B cell (primary cell): ENCODE results near the gene ATP6V0E1. TPM values are rescaled to one million over a fixed set of nuclear protein-coding genes. Genes with fewer than 3 reads are reported as not detected.

Experiments used
- ATAC-seq: fragments of 200-7000 bp; cut with Tn5 transposase; one replicate; pipeline ENCODE4 v1.10.0; 2021; ENCODE audit warnings: low read depth, mild to moderate bottlenecking, moderate number of reproducible peaks, moderate library complexity
- CTCF ChIA-PET: fragments of 350-600 bp; sonication (Branson Sonifier 250); formaldehyde crosslinking; loops from one replicate; lab custom pipeline; 2021; ENCODE audit warnings: antibody characterized with exemption, inconsistent platforms; lab: Charles Lee
- POLR2A ChIA-PET: fragments of 350-600 bp; sonication (Branson Sonifier 250); formaldehyde crosslinking; loops from one replicate; lab custom pipeline; 2021; ENCODE audit warnings: antibody characterized with exemption; lab: Charles Lee
- DNase-seq: peaks from one replicate; pipeline ENCODE4 v3.0.0; 2013
- H2AFZ ChIP-seq: 2 replicates; pipeline ENCODE4 v1.6.1; 2012; ENCODE audit warnings: mild to moderate bottlenecking, low read depth, low read length; ENCODE audit not compliant: insufficient read depth, poor library complexity, severe bottlenecking
- H3K27ac ChIP-seq, 2 donors: 1 replicate in 1 of 2; 2 replicates in 1 of 2; pipeline ENCODE4 v1.5.1; 2012 to 2013; ENCODE audit warnings: low read length in 2 of 2, mild to moderate bottlenecking in 2 of 2, moderate library complexity in 1 of 2
- H3K27me3 ChIP-seq, 4 experiments: fragments of 200-600 bp in 1 of 4; sonication (generic) in 1 of 4; replicated peaks in 1 of 4; 1 replicate in 2 of 4; 2 replicates in 2 of 4; pipeline versions ENCODE4 v1.6.1 to v1.7.0; 2013 to 2016; ENCODE audit warnings: low read length in 3 of 4, mild to moderate bottlenecking in 2 of 4, mixed read lengths in 1 of 4, moderate library complexity in 1 of 4; ENCODE audit not compliant: insufficient read depth in 4 of 4, control insufficient read depth in 3 of 4; ENCODE audit errors: control extremely low read depth in 1 of 4
- H3K36me3 ChIP-seq, 2 experiments: replicated peaks in 1 of 2; 1 replicate in 1 of 2; 2 replicates in 1 of 2; pipeline versions ENCODE4 v1.6.1 to v1.7.1; 2013; ENCODE audit warnings: low read length in 1 of 2; ENCODE audit not compliant: insufficient read depth in 2 of 2, control insufficient read depth in 1 of 2; ENCODE audit errors: control extremely low read depth in 1 of 2, extremely low read depth in 1 of 2
- H3K4me1 ChIP-seq, 2 donors: fragments of 200-600 bp in 1 of 2; sonication (generic) in 1 of 2; 1 replicate in 1 of 2; 2 replicates in 1 of 2; pipeline versions ENCODE4 v1.5.1 to v1.6.1; 2013 to 2017; ENCODE audit warnings: low read length in 2 of 2; ENCODE audit not compliant: control insufficient read depth in 2 of 2, insufficient read depth in 2 of 2
- H3K4me2 ChIP-seq: replicated peaks from 2 replicates; pipeline ENCODE3; 2012; ENCODE audit warnings: mild to moderate bottlenecking, low read depth, low read length; ENCODE audit not compliant: poor library complexity, severe bottlenecking
- H3K4me3 ChIP-seq, 5 experiments: fragments of 200-600 bp in 1 of 5; sonication (generic) in 1 of 5; 1 replicate in 3 of 5; 2 replicates in 2 of 5; pipeline versions ENCODE4 v1.5.1 to v1.7.0; 2011 to 2016; ENCODE audit warnings: low read length in 4 of 5, mild to moderate bottlenecking in 4 of 5, low read depth in 2 of 5, control low read depth in 1 of 5, moderate library complexity in 1 of 5; ENCODE audit not compliant: insufficient read depth in 1 of 5; ENCODE audit errors: control extremely low read depth in 1 of 5, extremely low read depth in 1 of 5
- H3K79me2 ChIP-seq: fragments of 200-600 bp; sonication (generic); one replicate; pipeline ENCODE4 v1.6.0; 2016; ENCODE audit warnings: low read length; ENCODE audit not compliant: control insufficient read depth, insufficient read depth
- H3K9ac ChIP-seq: fragments of 200-600 bp; sonication (generic); 2 replicates; pipeline ENCODE4 v1.6.1; 2017; ENCODE audit warnings: mild to moderate bottlenecking, low read length, moderate library complexity
- H3K9me3 ChIP-seq, 3 donors: one replicate each; pipeline versions ENCODE4 v1.6.1 to v1.7.1; 2013; ENCODE audit warnings: low read length in 2 of 3; ENCODE audit not compliant: control insufficient read depth in 2 of 3, insufficient read depth in 1 of 3; ENCODE audit errors: control extremely low read depth in 1 of 3
- H4K20me1 ChIP-seq: 2 replicates; pipeline ENCODE4 v1.6.0; 2012; ENCODE audit warnings: mild to moderate bottlenecking, low read length; ENCODE audit not compliant: insufficient read depth, control insufficient read depth, poor library complexity, severe bottlenecking
- H3K27ac Mint-ChIP-seq: one replicate; pipeline ENCODE4 v1.8.0; 2021; ENCODE audit warnings: mixed read lengths
- H3K27me3 Mint-ChIP-seq: one replicate; pipeline ENCODE4 v1.8.0; 2021; ENCODE audit warnings: mixed read lengths
- H3K4me1 Mint-ChIP-seq: one replicate; pipeline ENCODE4 v1.8.0; 2021; ENCODE audit warnings: mixed read lengths
- H3K4me3 Mint-ChIP-seq: one replicate; pipeline ENCODE4 v1.8.0; 2021; ENCODE audit warnings: mixed read lengths
- H3K9me3 Mint-ChIP-seq: one replicate; pipeline ENCODE4 v1.8.0; 2022; ENCODE audit warnings: mixed read lengths; ENCODE audit not compliant: insufficient read depth
- CTCF ChIP-seq: fragments of 200-600 bp; IDR thresholded peaks from one replicate; pipeline ENCODE4 v1.8.0; 2022; ENCODE audit warnings: antibody characterized with exemption, mild to moderate bottlenecking
- EZH2 ChIP-seq: IDR thresholded peaks from 2 replicates; pipeline ENCODE4 v1.6.1; 2012; ENCODE audit warnings: borderline replicate concordance, low read depth, mild to moderate bottlenecking, moderate library complexity, low read length; ENCODE audit not compliant: insufficient read depth, poor library complexity, severe bottlenecking
- WGBS: methylation state at CpG from one replicate; pipeline ENCODE4 v1.1.5; 2013; ENCODE audit warnings: missing lambda C conversion rate; ENCODE audit not compliant: insufficient coverage; 5-methylcytosine and 5-hydroxymethylcytosine counted together
- intact Hi-C: fragments of 100-400 bp; cut with micrococcal nuclease; formaldehyde crosslinking; loops from one replicate; pipeline ENCODE4 v1.10.0; 2022
- polyA plus RNA-seq: library from polyadenylated mRNA; depleted of rRNA; stranded (reverse); fragments of >200 nt; gene quantifications from 2 replicates; pipeline ENCODE4 v1.2.3, GENCODE V29; 2012
- total RNA-seq, 2 donors: library from RNA; stranded (reverse); fragments of 120-200 nt in 1 of 2; gene quantifications; 1 replicate in 1 of 2; 2 replicates in 1 of 2; pipeline versions ENCODE4 v1.2.3 to v1.2.4, GENCODE V29; 2013 to 2022

Gene ATP6V0E1
- total and polyA plus RNA-seq, 2 donors (not counting 1 experiment from before 2014, with no cell fraction given), result 93.8 to 127 TPM

GRCh38 chr5:172940268-172941066 is 43.1 kb upstream of the ATP6V0E1 start:
- Histone ChIP-seq H2AFZ (no peak overlapping the region), H3K4me2 (no peak overlapping the region), H3K9me3 (no peaks in the 10 kb centered on the region), H3K9ac (no peak overlapping the region), H3K4me3 (no peak overlapping the region), H4K20me1 (no peaks in the 10 kb centered on the region), H3K36me3 (peaks cover 1 to 66% of the 10 kb centered on the region in 2 experiments), H3K4me1 (no peaks in the 10 kb centered on the region), H3K79me2 (peaks cover 6% of the 10 kb centered on the region), H3K27ac (no peak overlapping the region), H3K27me3 (no peaks in the 10 kb centered on the region)
- intact Hi-C loops, result no loop called here
- CTCF ChIA-PET, result interaction anchor here (0.5 to 13.5 kb wide), 4 partner anchors 10 to 229 kb away, joined by 3 to 368 read pairs (median 4); no protein-coding TSS in a partner anchor
- POLR2A ChIA-PET, result no interaction called here
- no peaks in the 10 kb centered on the region for H3K9me3 Mint-ChIP-seq
- H3K4me3 Mint-ChIP-seq, result no peak overlapping the region
- no peak overlapping the region for H3K27ac Mint-ChIP-seq
- no peaks in the 10 kb centered on the region for H3K27me3 Mint-ChIP-seq
- no peak for DNase-seq
- 98% methylated on average over 11 of the region's 15 CpGs for WGBS
- no peak for ATAC-seq
- TF ChIP-seq CTCF (no peak), EZH2 (no peak)
- no peaks in the 10 kb centered on the region for H3K4me1 Mint-ChIP-seq

GRCh38 chr5:172941067-172941516 is 42.5 kb upstream of the ATP6V0E1 start:
- no peaks in the 10 kb centered on the region for H4K20me1 ChIP-seq
- no peaks in the 10 kb centered on the region for H3K9me3 Mint-ChIP-seq
- H3K9me3 ChIP-seq, result no peaks in the 10 kb centered on the region
- H3K4me3 ChIP-seq, result no peak overlapping the region
- TF ChIP-seq EZH2 (no peak), CTCF (no peak)
- no peak overlapping the region for H3K27ac ChIP-seq
- H3K27ac Mint-ChIP-seq, result no peak overlapping the region
- intact Hi-C loops, result no loop called here
- ChIA-PET POLR2A (no interaction called here), CTCF (interaction anchor here (1.0 to 13.5 kb wide), 3 partner anchors 30 to 230 kb away, joined by 4 to 368 read pairs (median 4); no protein-coding TSS in a partner anchor)
- WGBS, result 100% methylated on average over 2 of the region's 4 CpGs
- no peak overlapping the region for H3K4me2 ChIP-seq
- H3K27me3 ChIP-seq, result no peaks in the 10 kb centered on the region
- no peak for DNase-seq
- no peak overlapping the region for H3K4me3 Mint-ChIP-seq
- no peaks in the 10 kb centered on the region for H3K27me3 Mint-ChIP-seq
- no peaks in the 10 kb centered on the region for H3K4me1 Mint-ChIP-seq
- no peak for ATAC-seq
- peaks cover 1 to 66% of the 10 kb centered on the region in 2 experiments for H3K36me3 ChIP-seq
- peaks cover 2% of the 10 kb centered on the region for H3K79me2 ChIP-seq
- H3K9ac ChIP-seq, result no peak overlapping the region
- no peaks in the 10 kb centered on the region for H3K4me1 ChIP-seq
- no peak overlapping the region for H2AFZ ChIP-seq
